HG03469 (cell line): Measurements from ENCODE around the gene CYP4X1.
"Not testable (repeated sequence)": the region's sequence is repeated elsewhere in the genome, so short reads cannot be mapped to it uniquely, and the experiment has no call there.

Experiments used
- ATAC-seq: cut with Tn5 transposase; IDR thresholded peaks from one replicate; pipeline ENCODE4 v1.9.1; 2021; ENCODE audit warnings: mild to moderate bottlenecking, moderate library complexity, moderate number of reproducible peaks; ENCODE audit not compliant: unreplicated experiment

CYP4X1 gene, protein sequence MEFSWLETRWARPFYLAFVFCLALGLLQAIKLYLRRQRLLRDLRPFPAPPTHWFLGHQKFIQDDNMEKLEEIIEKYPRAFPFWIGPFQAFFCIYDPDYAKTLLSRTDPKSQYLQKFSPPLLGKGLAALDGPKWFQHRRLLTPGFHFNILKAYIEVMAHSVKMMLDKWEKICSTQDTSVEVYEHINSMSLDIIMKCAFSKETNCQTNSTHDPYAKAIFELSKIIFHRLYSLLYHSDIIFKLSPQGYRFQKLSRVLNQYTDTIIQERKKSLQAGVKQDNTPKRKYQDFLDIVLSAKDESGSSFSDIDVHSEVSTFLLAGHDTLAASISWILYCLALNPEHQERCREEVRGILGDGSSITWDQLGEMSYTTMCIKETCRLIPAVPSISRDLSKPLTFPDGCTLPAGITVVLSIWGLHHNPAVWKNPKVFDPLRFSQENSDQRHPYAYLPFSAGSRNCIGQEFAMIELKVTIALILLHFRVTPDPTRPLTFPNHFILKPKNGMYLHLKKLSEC

DNA sequence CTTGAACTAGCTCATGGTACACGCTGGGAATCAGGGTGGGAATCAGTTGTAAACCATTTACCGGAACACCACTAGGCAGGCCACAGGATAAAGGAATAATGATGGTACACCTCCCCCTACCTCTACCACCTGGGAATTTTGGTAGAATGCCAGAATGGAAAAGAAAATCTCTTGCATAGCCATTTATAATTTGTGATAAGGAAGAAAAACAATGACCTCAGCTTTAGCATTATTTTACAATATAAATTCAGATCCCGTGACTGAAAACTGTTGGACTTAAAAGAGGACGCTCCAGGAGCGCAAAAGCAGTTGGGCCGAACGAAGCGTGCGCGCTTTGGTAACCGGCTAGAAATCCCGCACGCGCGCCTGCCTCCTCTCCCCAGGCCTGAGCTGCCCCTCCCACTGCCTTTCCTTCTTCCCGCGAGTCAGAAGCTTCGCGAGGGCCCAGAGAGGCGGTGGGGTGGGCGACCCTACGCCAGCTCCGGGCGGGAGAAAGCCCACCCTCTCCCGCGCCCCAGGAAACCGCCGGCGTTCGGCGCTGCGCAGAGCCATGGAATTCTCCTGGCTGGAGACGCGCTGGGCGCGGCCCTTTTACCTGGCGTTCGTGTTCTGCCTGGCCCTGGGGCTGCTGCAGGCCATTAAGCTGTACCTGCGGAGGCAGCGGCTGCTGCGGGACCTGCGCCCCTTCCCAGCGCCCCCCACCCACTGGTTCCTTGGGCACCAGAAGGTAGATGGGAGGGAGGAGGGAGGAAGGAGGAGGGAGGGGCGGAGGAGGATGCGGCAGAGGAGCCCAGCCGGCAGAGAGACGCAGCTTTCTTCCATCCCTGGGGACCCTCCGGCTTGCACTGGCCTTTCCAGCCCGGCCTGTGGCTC, at the start of gene CYP4X1:
CYP4X1 (plus strand) TSS at position 402 of the 873 bp plus-strand sequence; CDS start at position 551, 149 bp downstream.
- no peak for ATAC-seq

DNA sequence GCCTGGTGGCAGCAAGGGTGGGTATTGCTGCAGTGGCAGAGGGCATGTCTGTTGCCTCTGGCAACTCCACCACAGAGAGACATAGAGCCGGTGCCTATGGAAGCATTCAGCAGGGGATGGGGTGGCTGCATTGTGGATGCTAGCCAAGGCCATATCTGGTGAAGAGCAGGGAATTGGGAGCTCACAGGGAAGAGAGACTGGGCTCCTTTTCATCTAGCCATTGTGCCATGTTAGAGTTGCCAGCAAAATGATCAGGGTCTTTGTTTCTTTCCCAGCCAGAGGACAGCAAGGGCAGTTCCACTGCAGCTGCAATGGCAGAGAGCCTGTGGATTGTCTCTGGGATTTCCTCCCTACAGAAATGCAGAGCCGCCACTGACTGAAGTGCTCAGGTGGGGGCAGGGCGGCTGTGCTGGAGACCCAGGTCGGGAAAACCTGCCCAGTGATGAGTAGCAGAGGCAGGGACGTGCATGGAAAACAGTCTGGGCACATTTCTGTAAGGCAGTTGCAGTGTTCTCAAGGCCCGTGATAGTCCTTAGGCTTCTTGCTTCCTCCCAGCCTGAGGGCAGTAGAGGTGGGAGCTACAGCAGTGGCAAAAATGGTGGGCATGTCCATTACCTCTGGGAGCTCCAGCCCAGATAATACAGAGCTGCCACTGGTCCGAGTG, 40.2 kb upstream of the CYP4X1 start:
- no peak for ATAC-seq

DNA sequence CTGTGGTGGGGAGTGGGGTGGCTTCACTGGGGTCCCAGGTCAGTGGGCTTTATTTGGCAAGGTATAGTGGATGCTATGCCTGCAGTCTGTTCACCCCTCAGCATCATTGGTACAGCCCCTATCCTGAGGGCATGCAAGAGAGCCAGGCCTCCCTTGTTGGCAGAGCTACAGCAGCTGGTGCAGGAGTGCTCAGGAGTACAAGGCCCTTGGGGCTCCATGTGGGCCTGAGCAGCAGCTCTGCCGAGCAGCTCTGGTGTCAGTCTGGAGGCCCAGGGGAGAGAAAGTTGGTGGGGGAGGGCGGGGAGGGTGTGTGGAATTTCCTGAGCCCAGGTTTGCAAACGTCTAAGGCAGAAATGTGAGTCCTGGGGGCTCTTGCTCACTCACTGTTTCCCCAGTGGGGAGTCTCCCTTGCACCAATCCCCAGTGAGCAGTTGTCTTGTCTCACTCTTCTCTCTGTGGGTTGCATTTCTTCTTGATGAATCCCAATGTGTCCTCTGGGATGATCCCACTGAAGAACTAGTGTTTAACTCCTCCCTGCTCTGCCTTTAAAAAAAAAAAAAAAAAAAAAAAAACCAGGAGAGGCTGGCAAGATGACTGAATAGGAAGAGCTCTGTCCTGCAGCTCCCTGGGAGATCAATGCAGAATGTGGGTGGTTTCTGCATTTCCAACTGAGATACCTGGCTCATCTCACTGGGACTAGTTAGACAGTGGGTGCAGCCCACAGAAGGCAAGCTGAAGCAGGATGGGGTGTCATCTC, 39.5 kb upstream of the CYP4X1 start:
- ATAC-seq: no peak

DNA sequence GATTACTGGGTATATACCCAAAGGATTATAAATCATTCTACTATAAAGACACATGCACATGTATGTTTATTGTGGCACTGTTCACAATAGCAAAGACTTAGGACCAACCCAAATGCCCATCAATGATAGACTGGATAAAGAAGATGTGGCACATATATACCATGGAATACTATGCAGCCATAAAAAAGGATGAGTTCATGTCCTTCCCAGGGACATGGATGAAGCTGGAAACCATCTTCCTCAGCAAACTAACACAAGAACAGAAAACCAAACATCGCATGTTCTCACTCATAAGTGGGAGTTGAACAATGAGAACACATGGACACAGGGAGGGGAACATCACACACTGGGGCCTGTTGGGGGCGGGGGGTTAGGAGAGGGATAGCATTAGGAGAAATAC, 32.9 kb upstream of the CYP4X1 start:
- ATAC-seq: not testable (repeated sequence)

DNA sequence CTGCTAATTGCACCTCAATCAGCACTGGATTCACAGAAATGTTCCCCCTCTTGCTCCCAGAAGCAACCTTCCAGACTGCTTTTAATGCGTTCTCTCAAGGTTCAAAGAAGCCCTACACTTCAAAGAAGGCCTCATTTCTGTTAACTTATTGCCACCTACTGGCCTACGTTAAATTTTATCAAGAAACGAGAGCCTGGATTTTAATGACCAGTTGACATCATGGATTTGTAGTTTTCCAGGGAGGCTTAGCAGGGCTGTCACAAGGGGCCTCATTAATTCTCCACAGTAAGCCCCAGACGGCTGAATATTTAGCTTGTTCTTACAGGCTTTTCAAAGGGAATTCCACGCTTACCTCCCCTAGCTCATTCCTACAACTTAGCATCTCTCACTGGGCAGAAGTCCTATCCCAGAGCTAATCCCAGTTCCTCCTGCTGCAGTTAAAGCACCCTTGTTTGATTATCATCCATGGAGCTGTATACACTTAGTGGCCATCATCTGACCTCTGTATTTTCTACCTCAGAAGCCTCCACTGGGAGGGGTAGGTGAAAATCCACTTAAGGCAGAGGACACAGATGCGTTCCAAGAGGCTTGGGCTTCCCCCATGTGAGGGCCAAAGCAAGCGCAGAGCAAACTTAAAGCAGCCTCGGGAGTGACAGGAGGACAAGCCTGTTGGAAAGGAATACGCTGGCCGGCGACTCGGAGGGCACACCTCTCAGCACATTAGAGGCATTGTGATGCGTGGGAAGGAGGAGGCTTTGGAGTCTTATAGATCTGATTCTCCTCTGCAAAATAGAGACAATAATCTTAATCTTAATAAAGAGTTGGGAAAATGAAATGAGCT, 32.2 kb upstream of the CYP4X1 start:
- ATAC-seq: no peak

DNA sequence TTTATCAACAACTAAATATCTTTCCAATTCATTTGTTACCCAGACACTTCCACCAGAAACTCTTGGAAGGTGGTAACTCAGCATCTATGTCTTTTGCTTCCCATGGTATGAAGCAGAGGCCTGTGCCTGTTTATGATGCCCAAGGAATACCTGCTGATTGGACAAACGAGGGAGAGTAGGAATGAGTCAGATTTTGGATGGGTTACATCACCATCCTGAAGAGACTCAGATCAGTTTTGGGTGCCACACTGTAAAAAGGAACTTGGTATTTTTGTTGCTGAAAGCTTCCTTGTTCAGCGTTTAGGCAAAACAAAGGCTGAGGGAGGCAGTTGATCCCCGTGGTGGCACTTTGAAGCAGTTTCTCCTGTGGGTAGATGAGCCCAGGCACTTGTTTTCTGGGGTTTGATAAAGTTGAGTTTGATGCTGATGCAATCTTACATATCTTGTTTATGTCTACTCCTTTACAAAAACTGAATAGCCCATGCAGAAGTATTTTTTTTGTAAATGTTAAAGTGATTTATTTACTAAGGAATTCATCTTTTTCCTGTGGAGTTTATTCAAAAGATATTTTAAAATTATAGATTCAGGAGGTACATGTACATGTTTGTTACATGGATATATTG, 26.7 kb upstream of the CYP4X1 start:
- no peak for ATAC-seq

DNA sequence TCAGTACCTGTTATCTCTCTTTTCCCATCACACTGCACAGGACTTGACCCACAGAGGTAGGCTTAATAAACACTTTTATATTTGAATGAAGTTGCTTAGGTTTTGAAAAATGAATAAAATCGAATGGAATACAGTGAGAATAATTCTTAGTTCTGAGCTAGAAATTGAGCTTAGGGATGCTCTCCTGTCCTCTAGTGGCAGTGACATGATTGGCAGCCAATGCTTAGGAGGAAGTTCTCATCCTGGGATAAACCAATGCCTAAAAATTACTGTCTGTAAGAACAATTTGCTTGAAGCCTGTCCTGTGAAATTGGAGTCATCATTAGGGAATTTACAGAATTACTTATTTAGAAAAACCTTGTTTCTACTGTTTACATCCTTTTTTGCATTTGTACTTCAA, 21.3 kb upstream of the CYP4X1 start:
- no peak for ATAC-seq

DNA sequence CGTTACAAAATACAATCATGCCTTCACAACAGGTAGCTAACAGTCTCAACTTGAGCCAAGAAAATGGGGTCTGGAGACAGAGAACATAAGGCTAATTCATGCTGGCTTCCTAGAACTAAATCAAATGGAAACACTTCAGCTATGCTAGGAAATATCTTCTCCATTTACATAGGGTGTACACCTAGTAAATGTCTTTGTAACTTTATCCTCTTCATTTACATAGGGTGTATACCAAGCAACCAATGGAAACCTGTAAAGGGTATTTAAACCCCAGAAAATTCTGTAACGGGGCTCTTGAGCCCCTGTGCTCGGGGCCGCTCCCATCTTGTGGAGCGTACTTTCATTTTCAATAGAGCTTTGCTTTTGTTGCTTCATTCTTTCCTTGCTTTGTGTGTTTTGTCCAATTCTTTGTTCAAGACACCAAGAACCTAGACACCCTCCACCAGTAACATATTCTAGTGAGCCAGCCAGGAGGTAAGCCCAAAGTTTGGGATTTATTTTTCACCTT, 19.5 kb upstream of the CYP4X1 start:
- no peak for ATAC-seq

DNA sequence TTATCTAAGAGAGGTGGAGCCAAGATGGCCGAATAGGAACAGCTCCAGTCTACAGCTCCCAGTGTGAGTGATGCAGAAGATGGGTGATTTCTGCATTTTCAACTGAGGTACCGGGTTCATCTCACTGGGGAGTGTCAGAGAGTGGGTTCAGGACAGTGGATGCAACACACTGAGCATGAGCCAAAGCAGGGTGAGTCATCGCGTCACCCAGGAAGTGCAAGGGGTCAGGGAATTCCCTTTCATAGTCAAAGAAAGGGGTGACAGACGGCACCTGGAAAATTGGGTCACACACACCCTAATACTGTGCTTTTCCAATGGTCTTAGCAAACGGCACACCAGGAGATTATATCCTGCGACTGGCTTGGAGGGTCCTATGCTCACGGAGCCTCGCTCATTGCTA, 17.0 kb upstream of the CYP4X1 start:
- ATAC-seq: not testable (repeated sequence)

DNA sequence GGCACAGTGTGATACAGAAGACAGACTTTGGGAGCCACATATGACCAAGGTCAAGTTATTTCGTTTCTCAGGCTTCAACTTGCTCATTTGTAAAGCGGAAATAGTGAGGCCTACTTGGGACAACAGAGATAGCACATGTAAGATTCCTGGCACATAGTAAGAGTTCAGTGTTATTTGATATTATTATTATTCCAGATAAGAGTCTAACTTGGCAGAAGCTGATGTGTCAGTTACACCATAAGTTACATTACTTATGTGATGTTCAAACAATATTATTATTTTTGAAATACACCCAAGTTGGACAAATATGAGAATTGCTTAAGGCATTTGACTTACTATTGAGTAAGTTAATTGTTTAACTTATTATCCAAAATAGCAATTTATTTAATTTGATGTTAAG, 10.2 kb upstream of the CYP4X1 start:
- ATAC-seq: no peak

DNA sequence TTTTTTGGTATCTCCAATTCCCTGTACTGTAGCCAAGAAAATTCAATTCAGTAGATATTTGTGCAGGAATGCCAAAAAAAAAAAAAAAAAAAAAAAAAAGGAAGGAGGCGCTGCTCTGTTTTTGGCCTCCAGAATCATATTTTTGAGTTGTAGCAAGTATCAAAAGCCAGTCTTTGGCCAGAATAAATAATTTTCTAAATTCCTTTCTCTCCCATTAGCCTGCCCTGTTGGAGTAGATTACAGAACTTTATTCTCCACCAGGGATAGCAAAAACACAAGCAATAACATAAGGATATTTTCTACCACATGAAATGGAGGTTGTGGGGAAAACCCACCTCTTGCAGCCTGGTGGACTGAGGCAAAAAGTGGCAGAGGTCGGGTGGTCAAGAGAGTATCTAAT, 2.4 kb upstream of the CYP4X1 start:
- no peak for ATAC-seq

DNA sequence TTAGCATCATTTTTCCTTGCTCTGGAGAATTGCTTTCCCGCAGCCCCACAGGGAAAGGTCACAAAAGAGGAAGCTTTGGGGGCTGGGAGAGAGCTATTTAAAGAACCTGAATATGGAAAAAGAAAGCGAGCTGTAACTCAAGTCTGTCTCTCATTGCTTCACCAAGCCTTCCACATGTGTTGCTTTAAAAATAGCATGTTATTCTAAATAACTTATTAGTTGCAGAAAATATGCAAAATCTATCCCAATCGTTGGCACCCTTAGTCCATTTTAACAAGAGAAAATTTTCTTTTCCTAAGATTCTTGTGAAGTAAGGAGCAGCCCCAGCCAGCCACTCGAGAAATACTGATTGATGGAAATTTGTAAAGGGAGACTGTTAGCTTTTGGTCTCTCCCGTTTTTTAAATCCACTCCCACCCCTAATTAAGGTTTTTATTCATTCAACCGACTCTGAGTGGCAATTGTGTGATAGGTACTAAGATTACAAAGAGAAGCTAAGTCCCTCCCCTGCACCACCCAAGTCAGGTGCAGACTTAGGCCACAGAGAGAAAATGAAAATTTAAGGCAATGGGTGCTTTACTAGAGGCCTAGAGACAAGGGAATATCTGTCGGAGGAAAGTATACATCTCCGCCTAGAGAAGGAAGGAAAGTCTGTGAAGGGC, 802 bp downstream of the CYP4X1 start:
- no peak for ATAC-seq

DNA sequence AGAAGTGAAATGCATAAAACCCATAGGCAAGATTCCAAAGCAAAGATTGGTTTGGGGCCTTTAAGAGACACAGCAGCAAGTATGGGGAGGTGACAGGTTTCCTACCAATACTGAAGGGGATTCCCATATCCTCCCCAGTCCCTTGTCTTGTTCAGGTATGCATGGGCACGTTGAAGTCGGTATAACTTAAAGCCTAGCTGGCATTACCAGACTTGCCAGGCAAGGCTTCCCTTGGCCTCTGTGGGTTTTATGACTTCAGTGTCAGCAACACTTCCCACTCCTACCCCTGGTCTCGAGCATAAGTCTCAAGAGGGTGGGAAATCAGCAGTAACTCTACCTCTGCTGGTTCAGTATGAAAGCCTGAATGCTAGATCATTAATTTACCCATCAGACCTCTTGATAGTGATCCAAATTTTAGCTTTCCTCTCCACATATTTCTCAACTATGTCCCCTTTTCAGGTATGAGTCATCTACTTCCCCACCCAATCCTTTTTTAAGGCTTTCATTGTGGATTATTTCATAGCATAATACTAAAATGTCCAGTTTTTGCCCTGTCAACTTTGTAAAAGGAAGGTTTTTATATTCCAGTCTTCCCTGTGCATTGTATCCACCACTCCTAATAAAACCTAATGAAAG, 6.8 kb downstream of the CYP4X1 start:
- ATAC-seq: no peak

DNA sequence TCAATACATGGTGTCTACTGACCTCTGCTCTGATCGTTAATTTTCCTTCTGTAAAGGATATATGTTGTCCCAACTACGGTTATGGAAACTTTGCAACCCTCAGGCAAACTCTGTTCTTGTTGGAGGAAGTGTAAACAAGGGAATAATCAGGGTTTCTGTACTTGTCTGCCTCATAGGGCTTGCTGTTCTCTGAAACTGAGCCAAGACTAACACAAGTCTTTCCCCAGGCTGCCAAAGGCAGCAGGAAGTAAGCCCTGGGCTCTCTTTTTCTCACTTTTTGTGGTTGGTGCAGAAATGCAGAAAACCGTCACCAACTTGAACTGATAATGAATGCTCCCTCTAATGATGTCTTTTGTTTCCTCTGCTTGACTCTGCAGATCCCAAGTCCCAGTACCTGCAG, 7.6 kb downstream of the CYP4X1 start:
- ATAC-seq: no peak

DNA sequence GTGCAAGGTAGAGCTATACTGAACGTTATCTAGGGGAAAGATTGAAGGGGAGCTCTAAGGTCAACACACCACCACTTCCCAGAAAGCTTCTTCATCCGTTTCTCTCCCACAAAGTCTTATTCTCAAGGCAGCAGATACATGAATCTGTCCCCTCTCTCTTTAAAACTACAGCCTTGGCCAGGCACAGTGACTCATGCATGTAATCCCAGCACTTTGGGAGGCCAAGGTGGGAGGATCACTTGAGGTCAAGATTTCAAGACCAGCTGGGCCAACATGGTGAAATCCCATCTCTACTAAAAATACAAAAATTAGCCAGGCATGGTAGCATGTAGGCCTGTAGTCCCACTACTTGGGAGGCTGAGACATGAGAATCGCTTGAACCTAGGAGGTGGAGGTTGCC, 8.1 kb downstream of the CYP4X1 start:
- ATAC-seq: no peak

DNA sequence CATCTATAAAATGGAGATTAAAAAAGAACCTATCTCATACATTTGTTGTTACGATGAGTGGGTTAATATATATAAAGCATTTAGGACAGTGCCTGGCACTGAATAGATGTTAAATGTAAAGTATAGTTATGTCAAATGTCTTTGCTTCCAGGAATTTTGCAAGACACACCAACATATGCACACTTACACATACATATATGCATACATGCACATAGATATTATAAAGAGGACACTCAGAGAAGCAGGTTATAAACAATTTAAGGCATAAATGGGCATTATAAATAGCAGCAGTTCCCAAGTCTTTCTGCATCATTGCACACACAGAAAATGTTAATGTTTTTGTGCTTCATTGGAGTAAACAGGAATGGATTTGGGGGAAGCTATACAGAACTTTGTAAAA, 13.3 kb downstream of the CYP4X1 start:
- ATAC-seq: no peak

DNA sequence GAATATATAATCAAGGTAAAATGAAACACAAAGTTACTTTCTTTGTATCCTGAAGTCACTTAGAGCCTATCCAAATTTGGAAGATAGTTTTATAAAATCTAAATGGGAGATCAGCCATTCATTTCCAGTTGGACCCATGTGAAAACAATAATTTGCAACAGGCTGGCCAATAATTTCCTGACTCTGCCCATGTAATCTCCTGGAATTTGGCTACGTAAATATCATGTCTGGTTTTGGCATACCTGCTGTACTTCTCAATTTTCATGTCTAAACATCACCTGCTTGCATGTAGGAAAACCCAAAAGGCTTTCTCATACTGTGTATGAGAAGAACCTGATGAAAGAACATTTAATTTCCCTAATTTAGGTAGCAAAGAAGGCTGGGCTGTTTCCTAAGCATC, 35.9 kb downstream of the CYP4X1 start:
- ATAC-seq: no peak

DNA sequence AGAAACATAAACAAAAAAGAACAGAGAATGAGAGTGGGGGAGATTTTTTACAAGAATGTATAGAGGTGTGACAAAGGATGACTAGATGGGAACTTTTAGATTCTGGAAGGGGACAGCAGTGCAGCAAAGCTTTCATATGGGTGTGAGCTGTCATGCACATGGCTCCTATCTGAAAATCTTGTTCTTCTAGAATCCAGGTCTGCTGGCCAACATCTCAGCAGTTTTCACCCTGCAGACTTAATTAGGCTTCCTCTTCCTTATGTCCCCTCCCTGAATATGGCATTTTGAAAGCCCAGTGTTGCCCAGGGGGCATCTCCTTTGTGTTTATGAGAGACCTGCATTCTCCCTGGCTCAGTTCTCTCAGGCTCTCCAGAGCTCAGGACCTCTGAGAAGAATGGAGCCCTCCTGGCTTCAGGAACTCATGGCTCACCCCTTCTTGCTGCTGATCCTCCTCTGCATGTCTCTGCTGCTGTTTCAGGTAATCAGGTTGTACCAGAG, 43.7 kb downstream of the CYP4X1 start, which contains the start of gene CYP4Z1:
CYP4Z1 (plus strand) TSS at position 135 of the 498 bp plus-strand sequence; CDS start at position 395, 260 bp downstream.
- no peak for ATAC-seq
